GM23338 (cell line): ENCODE measurements around the gene CLASRP. TPM values are rescaled to one million over a fixed set of nuclear protein-coding genes. Genes with fewer than 3 reads are reported as not detected.

ENCODE experiments used
- ATAC-seq: fragments of 200-7000 bp; cut with Tn5 transposase; 3 replicates; pipeline ENCODE4 v1.9.1; 2020
- DNase-seq: peaks from one replicate; pipeline ENCODE4 v3.0.0-alpha.2; 2015; ENCODE audit warnings: low spot score
- H2AFZ ChIP-seq: fragments of 200-600 bp; sonication (generic); 2 replicates; pipeline ENCODE4 v1.8.0; 2016; ENCODE audit warnings: antibody characterized with exemption, mild to moderate bottlenecking, moderate library complexity
- H3F3A ChIP-seq: fragments of 200-600 bp; sonication (generic); replicated peaks from 2 replicates; pipeline ENCODE4 v1.8.0; 2017; ENCODE audit warnings: antibody characterized with exemption, mixed run types, low read depth
- H3K27ac ChIP-seq: fragments of 200-600 bp; sonication (generic); 2 replicates; pipeline ENCODE4 v1.6.1; 2016; ENCODE audit warnings: low read depth
- H3K27me3 ChIP-seq: fragments of 200-600 bp; sonication (generic); 2 replicates; pipeline ENCODE4 v1.8.0; 2016; ENCODE audit warnings: mild to moderate bottlenecking, mixed run types, moderate library complexity; ENCODE audit not compliant: insufficient read depth
- H3K36me3 ChIP-seq: fragments of 200-600 bp; sonication (generic); 2 replicates; pipeline ENCODE4 v1.8.0; 2016; ENCODE audit warnings: mild to moderate bottlenecking; ENCODE audit not compliant: insufficient read depth
- H3K4me1 ChIP-seq: fragments of 200-600 bp; sonication (generic); 2 replicates; pipeline ENCODE4 v1.8.0; 2016; ENCODE audit warnings: mild to moderate bottlenecking, moderate library complexity; ENCODE audit not compliant: insufficient read depth
- H3K4me2 ChIP-seq: fragments of 200-600 bp; sonication (generic); 2 replicates; pipeline ENCODE4 v1.7.1; 2017; ENCODE audit warnings: mixed run types
- H3K4me3 ChIP-seq: fragments of 200-600 bp; sonication (generic); 2 replicates; pipeline ENCODE4 v1.6.1; 2016; ENCODE audit warnings: mixed run types
- H3K79me2 ChIP-seq: fragments of 200-600 bp; sonication (generic); replicated peaks from 2 replicates; pipeline ENCODE4 v1.8.0; 2017; ENCODE audit warnings: mild to moderate bottlenecking; ENCODE audit not compliant: insufficient read depth
- H3K9me2 ChIP-seq: fragments of 200-600 bp; sonication (generic); 2 replicates; pipeline ENCODE4 v1.8.0; 2017; ENCODE audit not compliant: insufficient read depth
- H4K20me1 ChIP-seq: fragments of 200-600 bp; sonication (generic); replicated peaks from 2 replicates; pipeline ENCODE4 v1.8.0; 2017; ENCODE audit warnings: mild to moderate bottlenecking; ENCODE audit not compliant: insufficient read depth
- H3K27ac Mint-ChIP-seq: 2 replicates; pipeline ENCODE4 v1.8.0; 2020; ENCODE audit warnings: inconsistent platforms, mild to moderate bottlenecking, moderate library complexity, mixed read lengths
- H3K27me3 Mint-ChIP-seq: 3 replicates; pipeline ENCODE4 v1.8.0; 2022; ENCODE audit warnings: low read depth, mild to moderate bottlenecking, moderate library complexity, mixed read lengths, inconsistent platforms; ENCODE audit not compliant: insufficient read depth, poor library complexity
- H3K36me3 Mint-ChIP-seq: 3 replicates; pipeline ENCODE4 v1.8.0; 2021; ENCODE audit warnings: low read depth, mild to moderate bottlenecking, inconsistent platforms, moderate library complexity, mixed read lengths
- H3K4me1 Mint-ChIP-seq: 3 replicates; pipeline ENCODE4 v1.8.0; 2020; ENCODE audit warnings: mild to moderate bottlenecking, inconsistent platforms, mixed read lengths
- H3K4me3 Mint-ChIP-seq: 3 replicates; pipeline ENCODE4 v1.8.0; 2021; ENCODE audit warnings: moderate library complexity, mild to moderate bottlenecking, inconsistent platforms, mixed read lengths
- H3K9me3 Mint-ChIP-seq: 3 replicates; pipeline ENCODE4 v1.8.0; 2020; ENCODE audit warnings: moderate library complexity, mild to moderate bottlenecking, inconsistent platforms, mixed read lengths
- EZH2 ChIP-seq: fragments of 200-600 bp; sonication (generic); IDR thresholded peaks from one replicate; pipeline ENCODE4 v1.8.0; 2017; ENCODE audit warnings: antibody characterized with exemption, mild to moderate bottlenecking, low read depth; ENCODE audit not compliant: unreplicated experiment
- EZH2phosphoT487 ChIP-seq: fragments of 200-600 bp; sonication (generic); IDR thresholded peaks from one replicate; pipeline ENCODE4 v1.8.1; 2018; ENCODE audit warnings: antibody characterized with exemption; ENCODE audit not compliant: unreplicated experiment
- JUNB ChIP-seq: IDR thresholded peaks from one replicate; pipeline ENCODE4 v1.6.1; 2016; ENCODE audit warnings: antibody characterized with exemption; ENCODE audit not compliant: unreplicated experiment
- STAT1 ChIP-seq: IDR thresholded peaks from one replicate; pipeline ENCODE4 v1.6.1; 2016; ENCODE audit warnings: antibody characterized with exemption; ENCODE audit not compliant: unreplicated experiment
- ZNF114 ChIP-seq: fragments of 250-450 bp; sonication (Bioruptor Pico); IDR thresholded peaks from 2 replicates; pipeline ENCODE4 v1.5.0; 2020; ENCODE audit warnings: mild to moderate bottlenecking, moderate library complexity
- ZNF331 ChIP-seq: fragments of 250-450 bp; sonication (Bioruptor Pico); IDR thresholded peaks from 2 replicates; pipeline ENCODE4 v1.5.0; 2020; ENCODE audit warnings: low read depth, mild to moderate bottlenecking, moderate library complexity
- polyA plus RNA-seq: library from polyadenylated mRNA; unstranded; fragments of >200 nt; fragmentation: Nextera tagmentation; extraction: Ambion mirVana; gene quantifications from 2 replicates; pipeline ENCODE4 v1.2.1, GENCODE V29; 2016
- total RNA-seq: library from RNA; depleted of rRNA; stranded (reverse); fragments of >200 nt; shearing (Covaris generic); gene quantifications from 2 replicates; pipeline ENCODE4 v1.2.3, GENCODE V29; 2014
- TF ChIP-seq, protein P1 (sequence below), 2 experiments: fragments of 200-600 bp in 1 of 2; sonication (generic) in 1 of 2; conservative IDR thresholded peaks; 2 replicates each; pipeline versions ENCODE4 v1.5.1 to v1.6.1; 2016 to 2017; ENCODE audit warnings: antibody characterized with exemption in 2 of 2, low read depth in 2 of 2, mild to moderate bottlenecking in 2 of 2, moderate library complexity in 1 of 2
- TF ChIP-seq, protein P2 (sequence below): IDR thresholded peaks from 2 replicates; pipeline ENCODE4 v1.6.1; 2016; ENCODE audit warnings: antibody characterized with exemption

The CLASRP gene
- total and polyA plus RNA-seq, 2 experiments from 2014 or later = 27.1 to 78.7 TPM

DNA sequence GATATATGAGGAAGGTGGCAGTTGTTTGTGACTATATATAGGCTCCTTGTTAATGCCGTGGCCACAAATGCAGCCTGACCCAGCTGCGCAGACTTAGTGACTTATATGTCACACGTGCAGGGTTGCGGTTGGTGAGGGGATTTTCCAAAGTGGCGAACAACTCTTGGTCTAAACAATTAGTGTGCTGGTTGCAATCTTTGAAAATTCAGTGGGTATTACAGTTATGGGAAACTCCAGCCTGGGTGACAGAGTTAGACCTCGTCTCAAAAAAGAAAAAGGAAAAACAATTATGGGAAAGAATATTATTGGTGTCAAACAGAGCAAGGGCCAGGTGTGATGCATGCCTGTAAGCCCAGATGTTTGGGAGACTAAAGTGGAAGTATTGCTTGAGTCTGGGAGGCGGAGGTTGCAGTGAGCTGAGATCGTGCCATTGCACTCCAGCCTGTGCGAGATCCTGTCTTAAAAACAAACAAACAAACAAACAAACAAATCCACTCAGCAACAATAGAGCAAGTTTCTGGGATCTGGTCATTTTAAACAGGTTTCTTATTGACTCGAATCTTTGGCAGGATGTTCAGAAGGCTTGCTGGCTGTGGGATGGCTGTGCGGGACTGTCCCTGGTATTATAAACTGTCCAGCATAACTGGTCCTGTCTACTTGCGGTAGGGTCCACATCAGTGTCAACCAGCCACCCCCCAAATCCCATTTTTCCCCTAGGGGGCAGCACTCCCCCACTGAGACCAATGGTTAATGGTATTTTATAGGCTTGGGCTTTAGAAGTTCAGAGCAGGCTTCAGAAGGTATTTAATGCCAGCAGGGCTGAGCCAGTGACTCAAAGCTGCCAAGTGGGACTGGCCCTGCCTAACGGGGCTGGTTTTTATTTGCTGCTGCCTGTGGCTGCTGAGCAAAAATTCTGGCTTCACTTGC is 22.2 kb upstream of the CLASRP start:
- Histone ChIP-seq H3K4me1 (no peaks in the 10 kb centered on the region), H3K9me2 (no peaks in the 10 kb centered on the region), H3K36me3 (no peaks in the 10 kb centered on the region), H3K79me2 (no peaks in the 10 kb centered on the region), H3F3A (no peaks in the 10 kb centered on the region; the same call in 1 of the 2 replicates), H3K4me3 (no peak overlapping the region), H3K4me2 (no peak overlapping the region), H4K20me1 (no peaks in the 10 kb centered on the region), H3K27me3 (no peaks in the 10 kb centered on the region), H3K27ac (no peak overlapping the region), H2AFZ (no peak overlapping the region)
- Mint-ChIP-seq H3K36me3 (peaks cover 6% of the 10 kb centered on the region; the same call in 2 of the 3 replicates), H3K9me3 (no peaks in the 10 kb centered on the region), H3K4me3 (no peak overlapping the region), H3K4me1 (peaks cover 6% of the 10 kb centered on the region; the same call in 2 of the 3 replicates), H3K27ac (no peak overlapping the region), H3K27me3 (peaks cover 6% of the 10 kb centered on the region)
- TF ChIP-seq, protein P1, sequence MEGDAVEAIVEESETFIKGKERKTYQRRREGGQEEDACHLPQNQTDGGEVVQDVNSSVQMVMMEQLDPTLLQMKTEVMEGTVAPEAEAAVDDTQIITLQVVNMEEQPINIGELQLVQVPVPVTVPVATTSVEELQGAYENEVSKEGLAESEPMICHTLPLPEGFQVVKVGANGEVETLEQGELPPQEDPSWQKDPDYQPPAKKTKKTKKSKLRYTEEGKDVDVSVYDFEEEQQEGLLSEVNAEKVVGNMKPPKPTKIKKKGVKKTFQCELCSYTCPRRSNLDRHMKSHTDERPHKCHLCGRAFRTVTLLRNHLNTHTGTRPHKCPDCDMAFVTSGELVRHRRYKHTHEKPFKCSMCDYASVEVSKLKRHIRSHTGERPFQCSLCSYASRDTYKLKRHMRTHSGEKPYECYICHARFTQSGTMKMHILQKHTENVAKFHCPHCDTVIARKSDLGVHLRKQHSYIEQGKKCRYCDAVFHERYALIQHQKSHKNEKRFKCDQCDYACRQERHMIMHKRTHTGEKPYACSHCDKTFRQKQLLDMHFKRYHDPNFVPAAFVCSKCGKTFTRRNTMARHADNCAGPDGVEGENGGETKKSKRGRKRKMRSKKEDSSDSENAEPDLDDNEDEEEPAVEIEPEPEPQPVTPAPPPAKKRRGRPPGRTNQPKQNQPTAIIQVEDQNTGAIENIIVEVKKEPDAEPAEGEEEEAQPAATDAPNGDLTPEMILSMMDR (conservative IDR thresholded peaks at IDR 0.05; ENCODE audit: low read depth in 2 of 2) = peak; percentile 90 to 94
- TF ChIP-seq, protein P2, sequence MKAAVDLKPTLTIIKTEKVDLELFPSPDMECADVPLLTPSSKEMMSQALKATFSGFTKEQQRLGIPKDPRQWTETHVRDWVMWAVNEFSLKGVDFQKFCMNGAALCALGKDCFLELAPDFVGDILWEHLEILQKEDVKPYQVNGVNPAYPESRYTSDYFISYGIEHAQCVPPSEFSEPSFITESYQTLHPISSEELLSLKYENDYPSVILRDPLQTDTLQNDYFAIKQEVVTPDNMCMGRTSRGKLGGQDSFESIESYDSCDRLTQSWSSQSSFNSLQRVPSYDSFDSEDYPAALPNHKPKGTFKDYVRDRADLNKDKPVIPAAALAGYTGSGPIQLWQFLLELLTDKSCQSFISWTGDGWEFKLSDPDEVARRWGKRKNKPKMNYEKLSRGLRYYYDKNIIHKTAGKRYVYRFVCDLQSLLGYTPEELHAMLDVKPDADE = no peak
- ATAC-seq = peak; percentile 95
- peak; percentile 92 for DNase-seq

DNA sequence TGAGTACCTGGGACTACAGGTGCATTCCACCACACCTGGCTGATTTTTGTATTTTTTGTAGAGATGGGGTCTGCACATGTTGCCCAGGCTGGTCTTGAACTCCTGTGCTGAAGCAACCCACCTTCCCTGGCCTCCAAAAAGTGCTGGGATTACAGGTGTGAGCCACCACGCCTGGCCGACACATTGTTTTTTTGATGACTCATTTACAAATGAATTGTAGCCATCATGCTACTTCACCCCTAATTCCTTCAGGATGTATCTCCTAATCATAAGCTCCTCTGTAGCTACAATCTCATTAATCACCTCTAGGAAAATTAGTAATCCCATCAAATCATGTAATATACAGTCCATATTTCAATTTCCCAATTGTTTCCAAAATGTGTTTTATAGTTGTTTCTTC is 19.7 kb upstream of the CLASRP start:
- no peaks in the 10 kb centered on the region for H3K9me2 ChIP-seq
- DNase-seq (no peak), ATAC-seq (no peak)
- Mint-ChIP-seq H3K9me3 (no peaks in the 10 kb centered on the region), H3K36me3 (peaks cover 6% of the 10 kb centered on the region; the same call in 2 of the 3 replicates), H3K27ac (peak overlapping the region; percentile 48; the same call in 1 of the 2 replicates), H3K4me3 (no peak overlapping the region), H3K4me1 (peaks cover 6% of the 10 kb centered on the region; the same call in 2 of the 3 replicates), H3K27me3 (peaks cover 6% of the 10 kb centered on the region)
- H3K27me3 ChIP-seq = no peaks in the 10 kb centered on the region
- no peak overlapping the region for H2AFZ ChIP-seq
- H3K4me2 ChIP-seq = no peak overlapping the region
- H3K27ac ChIP-seq = no peak overlapping the region
- no peak overlapping the region for H3K4me3 ChIP-seq
- H3K36me3 ChIP-seq = no peaks in the 10 kb centered on the region
- no peaks in the 10 kb centered on the region; the same call in 1 of the 2 replicates for H3F3A ChIP-seq
- no peaks in the 10 kb centered on the region for H3K79me2 ChIP-seq
- no peaks in the 10 kb centered on the region for H3K4me1 ChIP-seq
- H4K20me1 ChIP-seq = peaks cover 3% of the 10 kb centered on the region; the same call in 1 of the 2 replicates
- TF ChIP-seq EZH2phosphoT487 (no peak), EZH2 (no peak), JUNB (no peak), ZNF331 (CRISPR knock-in tag) (no peak), ZNF114 (CRISPR knock-in tag) (no peak), STAT1 (no peak)
- TF ChIP-seq, protein P1 (conservative IDR thresholded peaks at IDR 0.05; ENCODE audit: low read depth in 2 of 2) = no peak
